Endothelial cell of umbilical vein (primary cell): ENCODE measurements around the gene NOB1. TPM values are rescaled to one million over a fixed set of nuclear protein-coding genes. Genes with fewer than 3 reads are reported as not detected.

ENCODE experiments used
- BruUV-seq: library from RNA; stranded (reverse); fragments of 400-500 nt; replicated peaks from 2 replicates; lab custom pipeline; 2021; lab: Mats Ljungman, UMichigan
- CTCF ChIA-PET: fragments of 300-600, 350-600 bp; sonication (Branson Sonifier 250); formaldehyde crosslinking; loops from one replicate; lab custom pipeline; 2021; ENCODE audit warnings: antibody characterized with exemption, inconsistent platforms; lab: Charles Lee
- POLR2A ChIA-PET: fragments of 300-600, 350-600 bp; sonication (Branson Sonifier 250); formaldehyde crosslinking; loops from one replicate; lab custom pipeline; 2021; ENCODE audit warnings: antibody characterized with exemption, inconsistent platforms; lab: Charles Lee
- DNase-seq: peaks from one replicate; pipeline ENCODE4 v3.0.0-alpha.2; 2011; ENCODE audit warnings: low read depth, low spot score
- FAIRE-seq: peaks from 2 replicates; lab custom pipeline; 2011; peaks lifted over from hg19 to GRCh38; lab: Jason Lieb, UNC
- H2AFZ ChIP-seq: 2 replicates; pipeline ENCODE4 v1.6.0; 2012; ENCODE audit warnings: low read depth, low read length, control low read depth, inconsistent platforms
- H3K27ac ChIP-seq: 2 replicates; pipeline ENCODE4 v1.5.1; 2011; ENCODE audit warnings: low read depth, mild to moderate bottlenecking, control low read depth, low read length, moderate library complexity; ENCODE audit not compliant: insufficient read depth
- H3K27me3 ChIP-seq, 2 experiments: 2 replicates each; pipeline versions ENCODE4 v1.6.0 to v1.6.1; 2011; ENCODE audit warnings: low read length in 2 of 2, mixed read lengths in 1 of 2; ENCODE audit not compliant: control insufficient read depth in 2 of 2, insufficient read depth in 2 of 2
- H3K36me3 ChIP-seq, 2 experiments: 2 replicates in 1 of 2; 3 replicates in 1 of 2; pipeline ENCODE4 v1.5.1; 2011; ENCODE audit warnings: low read length in 2 of 2, mild to moderate bottlenecking in 1 of 2, moderate library complexity in 1 of 2; ENCODE audit not compliant: control insufficient read depth in 2 of 2, insufficient read depth in 2 of 2; ENCODE audit errors: extremely low read depth in 1 of 2
- H3K4me1 ChIP-seq: 3 replicates; pipeline ENCODE4 v1.5.1; 2011; ENCODE audit warnings: mild to moderate bottlenecking, low read length; ENCODE audit not compliant: control insufficient read depth, insufficient read depth; ENCODE audit errors: extremely low read depth
- H3K4me2 ChIP-seq: 2 replicates; pipeline ENCODE4 v1.6.1; 2011; ENCODE audit warnings: low read length, control low read depth, mixed read lengths; ENCODE audit not compliant: insufficient read depth
- H3K4me3 ChIP-seq, 3 experiments: fragments of 200-600 bp in 1 of 3; sonication (generic), shearing (Covaris generic) in 1 of 3; replicated peaks in 1 of 3; 2 replicates each; pipeline ENCODE4 v1.5.1; 2011 to 2016; ENCODE audit warnings: control low read depth in 3 of 3, low read length in 3 of 3, mild to moderate bottlenecking in 2 of 3, inconsistent platforms in 1 of 3, low read depth in 1 of 3, moderate library complexity in 1 of 3; ENCODE audit not compliant: insufficient read depth in 1 of 3
- H3K79me2 ChIP-seq: 2 replicates; pipeline ENCODE4 v1.6.0; 2012; ENCODE audit warnings: low read length, inconsistent platforms; ENCODE audit not compliant: control insufficient read depth, insufficient read depth
- H3K9ac ChIP-seq: replicated peaks from 2 replicates; pipeline ENCODE3; 2011; ENCODE audit warnings: low read length, control low read depth; ENCODE audit not compliant: insufficient read depth; ENCODE audit errors: extremely low read depth
- H3K9me1 ChIP-seq: replicated peaks from 3 replicates; pipeline ENCODE4 v1.6.0; 2011; ENCODE audit warnings: mild to moderate bottlenecking, low read length; ENCODE audit not compliant: control insufficient read depth, insufficient read depth; ENCODE audit errors: extremely low read depth
- H3K9me3 ChIP-seq: replicated peaks from 2 replicates; pipeline ENCODE4 v1.5.1; 2012; ENCODE audit warnings: low read length, inconsistent platforms; ENCODE audit not compliant: control insufficient read depth, insufficient read depth
- H4K20me1 ChIP-seq: replicated peaks from 2 replicates; pipeline ENCODE3; 2011; ENCODE audit warnings: mild to moderate bottlenecking, low read length; ENCODE audit not compliant: control insufficient read depth, insufficient read depth; ENCODE audit errors: extremely low read depth
- CTCF ChIP-seq, 2 donors: IDR thresholded peaks; 1 replicate in 1 of 2; 2 replicates in 1 of 2; pipeline ENCODE4 v1.5.1; 2011; ENCODE audit warnings: low read length in 2 of 2, mild to moderate bottlenecking in 2 of 2, moderate library complexity in 2 of 2, control low read depth in 1 of 2, inconsistent platforms in 1 of 2, low read depth in 1 of 2; ENCODE audit not compliant: insufficient read depth in 1 of 2; ENCODE audit errors: extremely low read depth in 1 of 2
- EZH2 ChIP-seq: IDR thresholded peaks from 2 replicates; pipeline ENCODE4 v1.6.1; 2012; ENCODE audit warnings: borderline replicate concordance, low read depth, mild to moderate bottlenecking, moderate library complexity, low read length, inconsistent platforms; ENCODE audit not compliant: severe bottlenecking
- FOS ChIP-seq: IDR thresholded peaks from 2 replicates; pipeline ENCODE4 v1.6.1; 2011; ENCODE audit warnings: mild to moderate bottlenecking, low read length, moderate library complexity, borderline replicate concordance; ENCODE audit not compliant: insufficient read depth
- GATA2 ChIP-seq: IDR thresholded peaks from 2 replicates; pipeline ENCODE4 v1.7.0; 2011; ENCODE audit warnings: low read depth, mild to moderate bottlenecking, moderate library complexity, mixed read lengths, low read length; ENCODE audit not compliant: insufficient read length, insufficient read depth
- JUN ChIP-seq: IDR thresholded peaks from 2 replicates; pipeline ENCODE4 v1.6.1; 2011; ENCODE audit warnings: borderline replicate concordance, low read depth; ENCODE audit not compliant: insufficient read length, insufficient read depth
- MAX ChIP-seq: IDR thresholded peaks from 2 replicates; pipeline ENCODE4 v1.6.1; 2011; ENCODE audit not compliant: insufficient read depth, insufficient read length
- MYC ChIP-seq: IDR thresholded peaks from one replicate; pipeline ENCODE4 v1.6.1; 2011; ENCODE audit warnings: mild to moderate bottlenecking, low read depth, low read length
- POLR2A ChIP-seq: IDR thresholded peaks from 2 replicates; pipeline ENCODE4 v1.6.1; 2012; ENCODE audit warnings: low read depth, mild to moderate bottlenecking, control low read depth, low read length
- POLR2AphosphoS5 ChIP-seq: IDR thresholded peaks from 2 replicates; pipeline ENCODE4 v1.6.1; 2012; ENCODE audit warnings: low read depth, mild to moderate bottlenecking, control low read depth, low read length, moderate library complexity; ENCODE audit not compliant: insufficient read depth
- dilution Hi-C: fragments of 300-500 bp; cut with MboI; formaldehyde crosslinking; loops from one replicate; pipeline ENCODE4 v1.15.0; 2019; ENCODE audit warnings: low sequenced_read_pairs; ENCODE audit not compliant: extremely low pct_ligation_motif_present
- intact Hi-C: fragments of 100-400 bp; cut with micrococcal nuclease; formaldehyde crosslinking; loops from one replicate; pipeline ENCODE4 v1.10.0; 2022
- polyA plus RNA-seq, 4 experiments: library from polyadenylated mRNA; depleted of rRNA in 3 of 4; stranded (reverse) in 3 of 4; unstranded in 1 of 4; fragments of >200 nt; gene quantifications; 2 replicates each; pipeline versions ENCODE4 v1.2.1 to v1.2.3, GENCODE V29; 2011 to 2012; ENCODE audit warnings: missing spikeins in 1 of 4
- total RNA-seq: library from RNA; stranded (reverse); gene quantifications from 2 replicates; pipeline ENCODE4 v1.2.3, GENCODE V29; 2021

NOB1 gene
- total and polyA plus RNA-seq, 2 donors (not counting 3 experiments of a cell fraction or from before 2014, with no cell fraction given): 65.4 to 66.5 TPM

GRCh38 chr16:69763599-69763942 lies 8.8 kb upstream of the NOB1 start:
- DNase-seq: peak; percentile 45
- dilution Hi-C loops: no loop called here
- H3K4me3 ChIP-seq: peak overlapping the region in 2 of 3 experiments; percentile 76 to 88
- POLR2A ChIA-PET: interaction anchor here (0.6 kb wide), 2 partner anchors 140 to 504 kb away, joined by 3 to 5 read pairs; no protein-coding TSS in a partner anchor
- no peak overlapping the region for H3K27ac ChIP-seq
- no peaks in the 10 kb centered on the region for H3K9me3 ChIP-seq
- H3K9ac ChIP-seq: no peak overlapping the region
- no peaks in the 10 kb centered on the region for H3K36me3 ChIP-seq
- H2AFZ ChIP-seq: no peak overlapping the region
- peaks cover 3% of the 10 kb centered on the region for H3K79me2 ChIP-seq
- no peaks in the 10 kb centered on the region for H3K27me3 ChIP-seq
- peaks cover 12% of the 10 kb centered on the region for H3K4me1 ChIP-seq
- TF ChIP-seq EZH2 (no peak), POLR2A (no peak), POLR2AphosphoS5 (no peak), GATA2 (no peak), MAX (no peak), FOS (no peak), CTCF (IDR thresholded peaks at IDR 0.05; ENCODE audit: extremely low read depth in 1 of 2, insufficient read depth in 1 of 2, low read depth in 1 of 2, low read length in 2 of 2) (no peak), JUN (no peak), MYC (no peak)
- H4K20me1 ChIP-seq: no peaks in the 10 kb centered on the region
- no peaks in the 10 kb centered on the region for H3K9me1 ChIP-seq
- BruUV-seq: no TSS peak
- CTCF ChIA-PET: interaction anchor here (1.1 to 2.0 kb wide), 3 partner anchors 9 to 54 kb away, joined by 4 to 6 read pairs (median 5); partner anchors contain the start of gene NOB1
- intact Hi-C loops: no loop called here
- H3K4me2 ChIP-seq: peak overlapping the region; percentile 80
- no peak for FAIRE-seq
